Measurements from ENCODE around the gene PSME3. TPM values are rescaled to one million over a fixed set of nuclear protein-coding genes. Genes with fewer than 3 reads are reported as not detected.

Gene PSME3
- polyA plus RNA-seq, 1 of the 3 experiments (the other 2 are of a cell fraction): 139 TPM

GRCh38 chr17:42809250-42809649 is 23.9 kb upstream of the PSME3 start:
- Histone ChIP-seq H3K4me3 (ENCODE audit: low read depth in 2 of 2, low read length in 1 of 2) (no peak overlapping the region), H3K9me3 (no peaks in the 10 kb centered on the region), H3K9me2 (no peaks in the 10 kb centered on the region), H3K36me3 (replicated peaks in 1 of 2; ENCODE audit: control insufficient read depth in 1 of 2, insufficient read depth in 2 of 2, low read length in 1 of 2) (peaks cover 13 to 31% of the 10 kb centered on the region in 2 experiments), H2AFZ (ENCODE audit: low read depth) (no peak overlapping the region), H3K27ac (ENCODE audit: low read depth in 2 of 2, low read length in 1 of 2) (peak overlapping the region in 1 of 2 experiments; percentile 36; a peak in 2 of 4 replicates), H3K4me2 (peak overlapping the region; percentile 16; the same call in 1 of the 2 replicates), H3K9ac (no peak overlapping the region), H3K4me1 (ENCODE audit: control insufficient read depth in 1 of 2, insufficient read depth in 2 of 2, low read depth in 1 of 2, low read length in 1 of 2) (peaks cover 1 to 16% of the 10 kb centered on the region in 2 experiments; a peak in 3 of 4 replicates), H3K79me2 (ENCODE audit: insufficient read depth) (0 out of 2 replicates have a peak, but pooled peaks cover 8% of the 10 kb centered on the region), H4K20me1 (ENCODE audit: insufficient read depth) (no peaks in the 10 kb centered on the region; the same call in 1 of the 2 replicates), H3K27me3 (ENCODE audit: insufficient read depth) (no peaks in the 10 kb centered on the region), H3F3A (replicated peaks; ENCODE audit: insufficient read depth) (peaks cover 28% of the 10 kb centered on the region)
- CTCF ChIA-PET: interaction anchor here (0.6 to 4.8 kb wide), 4 partner anchors 10 to 36 kb away, joined by 3 to 35 read pairs (median 6); partner anchors contain the start of genes BECN1, CNTD1, COA3 and VPS25
- 24% methylated on average over 3 of the region's 3 CpGs for WGBS (ENCODE audit: low lambda C conversion rate)
- POLR2A ChIA-PET: no interaction called here
- no peak for DNase-seq
- TF ChIP-seq PBX3 (IDR thresholded peaks at IDR 0.05) (peak; percentile 49), POLR2AphosphoS5 (IDR thresholded peaks at IDR 0.05; ENCODE audit: low read depth, low read length) (no peak), USF1 (IDR thresholded peaks at IDR 0.05; ENCODE audit: borderline replicate concordance, low read depth) (no peak), TEAD4 (IDR thresholded peaks at IDR 0.05; ENCODE audit: borderline replicate concordance, insufficient read depth) (no peak), NRF1 (IDR thresholded peaks at IDR 0.05; ENCODE audit: low read depth, low read length) (no peak), GABPA (IDR thresholded peaks at IDR 0.05; ENCODE audit: low read depth) (0 out of 2 replicates have a peak, but pooled peaks have one; percentile 12), FOXJ3 (CRISPR knock-in tag; IDR thresholded peaks at IDR 0.05) (no peak), CTCF (IDR thresholded peaks at IDR 0.05) (no peak), CHD2 (IDR thresholded peaks at IDR 0.05; ENCODE audit: low read length, partially characterized antibody) (no peak), RXRA (IDR thresholded peaks at IDR 0.05; ENCODE audit: borderline replicate concordance, low read depth) (no peak), TAF1 (IDR thresholded peaks at IDR 0.05; ENCODE audit: borderline replicate concordance, low read depth, low read length) (no peak), MAX (IDR thresholded peaks at IDR 0.05; ENCODE audit: low read depth) (peak; percentile 56; the same call in 1 of the 2 replicates), GATA2 (CRISPR knock-in tag; IDR thresholded peaks at IDR 0.05) (no peak), RAD21 (IDR thresholded peaks at IDR 0.05; ENCODE audit: low read length) (no peak), MXI1 (IDR thresholded peaks at IDR 0.05; ENCODE audit: low read depth, low read length) (no peak), ZBTB33 (IDR thresholded peaks at IDR 0.05; ENCODE audit: borderline replicate concordance, low read depth) (no peak), NFIC (IDR thresholded peaks at IDR 0.05; ENCODE audit: borderline replicate concordance) (peak; percentile 71), SIN3A (IDR thresholded peaks at IDR 0.05; ENCODE audit: borderline replicate concordance, low read depth, low read length) (0 out of 2 replicates have a peak, but pooled peaks have one; percentile 74), EP300 (IDR thresholded peaks at IDR 0.05; ENCODE audit: borderline replicate concordance in 1 of 2, low read depth in 1 of 2, low read length in 1 of 2) (0 out of 4 replicates have a peak, but pooled peaks of 1 of the 2 experiments have one; percentile 29), USF2 (IDR thresholded peaks at IDR 0.05; ENCODE audit: borderline replicate concordance, low read depth, low read length) (no peak), ELF1 (IDR thresholded peaks at IDR 0.05) (no peak), IRF3 (IDR thresholded peaks at IDR 0.05; ENCODE audit: low read depth, low read length) (no peak), RCOR1 (IDR thresholded peaks at IDR 0.05; ENCODE audit: low read length) (no peak), RFX5 (IDR thresholded peaks at IDR 0.05; ENCODE audit: low read length) (no peak), JUND (IDR thresholded peaks at IDR 0.05) (peak; percentile 52; the same call in 1 of the 2 replicates), SMC3 (IDR thresholded peaks at IDR 0.05; ENCODE audit: low read depth, low read length) (no peak)
